GM23338 (cell line): ENCODE data around the gene LAMB3. TPM values are rescaled to one million over a fixed set of nuclear protein-coding genes. Genes with fewer than 3 reads are reported as not detected.

Experiments used
- ATAC-seq: fragments of 200-7000 bp; cut with Tn5 transposase; 3 replicates; pipeline ENCODE4 v1.9.1; 2020
- DNase-seq: peaks from one replicate; pipeline ENCODE4 v3.0.0-alpha.2; 2015; ENCODE audit warnings: low spot score
- H2AFZ ChIP-seq: fragments of 200-600 bp; sonication (generic); 2 replicates; pipeline ENCODE4 v1.8.0; 2016; ENCODE audit warnings: antibody characterized with exemption, mild to moderate bottlenecking, moderate library complexity
- H3F3A ChIP-seq: fragments of 200-600 bp; sonication (generic); replicated peaks from 2 replicates; pipeline ENCODE4 v1.8.0; 2017; ENCODE audit warnings: antibody characterized with exemption, mixed run types, low read depth
- H3K27ac ChIP-seq: fragments of 200-600 bp; sonication (generic); 2 replicates; pipeline ENCODE4 v1.6.1; 2016; ENCODE audit warnings: low read depth
- H3K27me3 ChIP-seq: fragments of 200-600 bp; sonication (generic); 2 replicates; pipeline ENCODE4 v1.8.0; 2016; ENCODE audit warnings: mild to moderate bottlenecking, mixed run types, moderate library complexity; ENCODE audit not compliant: insufficient read depth
- H3K36me3 ChIP-seq: fragments of 200-600 bp; sonication (generic); 2 replicates; pipeline ENCODE4 v1.8.0; 2016; ENCODE audit warnings: mild to moderate bottlenecking; ENCODE audit not compliant: insufficient read depth
- H3K4me1 ChIP-seq: fragments of 200-600 bp; sonication (generic); 2 replicates; pipeline ENCODE4 v1.8.0; 2016; ENCODE audit warnings: mild to moderate bottlenecking, moderate library complexity; ENCODE audit not compliant: insufficient read depth
- H3K4me2 ChIP-seq: fragments of 200-600 bp; sonication (generic); 2 replicates; pipeline ENCODE4 v1.7.1; 2017; ENCODE audit warnings: mixed run types
- H3K4me3 ChIP-seq: fragments of 200-600 bp; sonication (generic); 2 replicates; pipeline ENCODE4 v1.6.1; 2016; ENCODE audit warnings: mixed run types
- H3K79me2 ChIP-seq: fragments of 200-600 bp; sonication (generic); replicated peaks from 2 replicates; pipeline ENCODE4 v1.8.0; 2017; ENCODE audit warnings: mild to moderate bottlenecking; ENCODE audit not compliant: insufficient read depth
- H3K9me2 ChIP-seq: fragments of 200-600 bp; sonication (generic); 2 replicates; pipeline ENCODE4 v1.8.0; 2017; ENCODE audit not compliant: insufficient read depth
- H4K20me1 ChIP-seq: fragments of 200-600 bp; sonication (generic); replicated peaks from 2 replicates; pipeline ENCODE4 v1.8.0; 2017; ENCODE audit warnings: mild to moderate bottlenecking; ENCODE audit not compliant: insufficient read depth
- H3K27ac Mint-ChIP-seq: 2 replicates; pipeline ENCODE4 v1.8.0; 2020; ENCODE audit warnings: inconsistent platforms, mild to moderate bottlenecking, moderate library complexity, mixed read lengths
- H3K27me3 Mint-ChIP-seq: 3 replicates; pipeline ENCODE4 v1.8.0; 2022; ENCODE audit warnings: low read depth, mild to moderate bottlenecking, moderate library complexity, mixed read lengths, inconsistent platforms; ENCODE audit not compliant: insufficient read depth, poor library complexity
- H3K36me3 Mint-ChIP-seq: 3 replicates; pipeline ENCODE4 v1.8.0; 2021; ENCODE audit warnings: low read depth, mild to moderate bottlenecking, inconsistent platforms, moderate library complexity, mixed read lengths
- H3K4me1 Mint-ChIP-seq: 3 replicates; pipeline ENCODE4 v1.8.0; 2020; ENCODE audit warnings: mild to moderate bottlenecking, inconsistent platforms, mixed read lengths
- H3K4me3 Mint-ChIP-seq: 3 replicates; pipeline ENCODE4 v1.8.0; 2021; ENCODE audit warnings: moderate library complexity, mild to moderate bottlenecking, inconsistent platforms, mixed read lengths
- H3K9me3 Mint-ChIP-seq: 3 replicates; pipeline ENCODE4 v1.8.0; 2020; ENCODE audit warnings: moderate library complexity, mild to moderate bottlenecking, inconsistent platforms, mixed read lengths
- ETS1 ChIP-seq: IDR thresholded peaks from 2 replicates; pipeline ENCODE4 v1.6.1; 2016; ENCODE audit warnings: antibody characterized with exemption
- EZH2 ChIP-seq: fragments of 200-600 bp; sonication (generic); IDR thresholded peaks from one replicate; pipeline ENCODE4 v1.8.0; 2017; ENCODE audit warnings: antibody characterized with exemption, mild to moderate bottlenecking, low read depth; ENCODE audit not compliant: unreplicated experiment
- EZH2phosphoT487 ChIP-seq: fragments of 200-600 bp; sonication (generic); IDR thresholded peaks from one replicate; pipeline ENCODE4 v1.8.1; 2018; ENCODE audit warnings: antibody characterized with exemption; ENCODE audit not compliant: unreplicated experiment
- NANOG ChIP-seq: IDR thresholded peaks from 2 replicates; pipeline ENCODE4 v1.6.1; 2016; ENCODE audit warnings: antibody characterized with exemption, borderline replicate concordance
- POLR2AphosphoS5 ChIP-seq: IDR thresholded peaks from 2 replicates; pipeline ENCODE4 v1.6.1; 2016; ENCODE audit warnings: antibody characterized with exemption, low read depth
- ZNF114 ChIP-seq: fragments of 250-450 bp; sonication (Bioruptor Pico); IDR thresholded peaks from 2 replicates; pipeline ENCODE4 v1.5.0; 2020; ENCODE audit warnings: mild to moderate bottlenecking, moderate library complexity
- ZNF331 ChIP-seq: fragments of 250-450 bp; sonication (Bioruptor Pico); IDR thresholded peaks from 2 replicates; pipeline ENCODE4 v1.5.0; 2020; ENCODE audit warnings: low read depth, mild to moderate bottlenecking, moderate library complexity
- ZNF462 ChIP-seq: fragments of 250-450 bp; sonication (Bioruptor Pico); IDR thresholded peaks from 2 replicates; pipeline ENCODE4 v1.5.0; 2020; ENCODE audit warnings: mild to moderate bottlenecking, moderate library complexity
- polyA plus RNA-seq: library from polyadenylated mRNA; unstranded; fragments of >200 nt; fragmentation: Nextera tagmentation; extraction: Ambion mirVana; gene quantifications from 2 replicates; pipeline ENCODE4 v1.2.1, GENCODE V29; 2016
- total RNA-seq: library from RNA; depleted of rRNA; stranded (reverse); fragments of >200 nt; shearing (Covaris generic); gene quantifications from 2 replicates; pipeline ENCODE4 v1.2.3, GENCODE V29; 2014

Gene LAMB3
- total and polyA plus RNA-seq, 2 experiments from 2014 or later: 0.05 to 0.52 TPM

- H3K4me1 ChIP-seq: no peaks in the 10 kb centered on the region
- no peak overlapping the region for H3K4me2 ChIP-seq
- H3F3A ChIP-seq: no peaks in the 10 kb centered on the region
- no peak overlapping the region for H3K27ac ChIP-seq
- no peaks in the 10 kb centered on the region for H3K79me2 ChIP-seq
- Mint-ChIP-seq H3K9me3 (no peaks in the 10 kb centered on the region), H3K27ac (no peak overlapping the region), H3K4me1 (peaks cover 3% of the 10 kb centered on the region; the same call in 1 of the 3 replicates), H3K27me3 (peaks cover 10% of the 10 kb centered on the region), H3K4me3 (no peak overlapping the region), H3K36me3 (no peaks in the 10 kb centered on the region; the same call in 2 of the 3 replicates)
- H3K27me3 ChIP-seq: no peaks in the 10 kb centered on the region
- no peak overlapping the region for H3K4me3 ChIP-seq
- no peaks in the 10 kb centered on the region for H3K9me2 ChIP-seq
- no peak for TF ChIP-seq ETS1
- H3K36me3 ChIP-seq: no peaks in the 10 kb centered on the region
- H4K20me1 ChIP-seq: no peaks in the 10 kb centered on the region
- ATAC-seq: no peak
- no peak for DNase-seq
- no peak overlapping the region for H2AFZ ChIP-seq
Observed at GRCh38 chr1:209619696-209620486, 32.3 kb downstream of the LAMB3 start.

GRCh38 chr1:209618756-209619420 is 33.3 kb downstream of the LAMB3 start:
- Mint-ChIP-seq H3K4me3 (no peak overlapping the region), H3K27ac (no peak overlapping the region), H3K36me3 (no peaks in the 10 kb centered on the region; the same call in 2 of the 3 replicates), H3K9me3 (no peaks in the 10 kb centered on the region), H3K27me3 (peaks cover 7% of the 10 kb centered on the region), H3K4me1 (peaks cover 3% of the 10 kb centered on the region; the same call in 1 of the 3 replicates)
- H3K27me3 ChIP-seq: no peaks in the 10 kb centered on the region
- H3K9me2 ChIP-seq: no peaks in the 10 kb centered on the region
- no peak overlapping the region for H3K27ac ChIP-seq
- H3K36me3 ChIP-seq: no peaks in the 10 kb centered on the region
- H2AFZ ChIP-seq: no peak overlapping the region
- H3K4me3 ChIP-seq: no peak overlapping the region
- DNase-seq (no peak), ATAC-seq (no peak)
- H4K20me1 ChIP-seq: no peaks in the 10 kb centered on the region
- H3K4me2 ChIP-seq: no peak overlapping the region
- H3K4me1 ChIP-seq: no peaks in the 10 kb centered on the region
- no peaks in the 10 kb centered on the region for H3K79me2 ChIP-seq
- H3F3A ChIP-seq: no peaks in the 10 kb centered on the region
- no peak for TF ChIP-seq EZH2
- no peak for TF ChIP-seq ZNF331 (CRISPR knock-in tag)
- no peak for TF ChIP-seq NANOG
- no peak for TF ChIP-seq EZH2phosphoT487
- no peak for TF ChIP-seq ZNF114 (CRISPR knock-in tag)
- TF ChIP-seq POLR2AphosphoS5: no peak
- no peak for TF ChIP-seq ZNF462 (CRISPR knock-in tag)
- TF ChIP-seq ETS1: no peak
